ENCODE data around the gene USP21. TPM values are rescaled to one million over a fixed set of nuclear protein-coding genes. Genes with fewer than 3 reads are reported as not detected.

Gene USP21
- total RNA-seq, 1 experiment from 2014 or later: 38.2 TPM

DNA sequence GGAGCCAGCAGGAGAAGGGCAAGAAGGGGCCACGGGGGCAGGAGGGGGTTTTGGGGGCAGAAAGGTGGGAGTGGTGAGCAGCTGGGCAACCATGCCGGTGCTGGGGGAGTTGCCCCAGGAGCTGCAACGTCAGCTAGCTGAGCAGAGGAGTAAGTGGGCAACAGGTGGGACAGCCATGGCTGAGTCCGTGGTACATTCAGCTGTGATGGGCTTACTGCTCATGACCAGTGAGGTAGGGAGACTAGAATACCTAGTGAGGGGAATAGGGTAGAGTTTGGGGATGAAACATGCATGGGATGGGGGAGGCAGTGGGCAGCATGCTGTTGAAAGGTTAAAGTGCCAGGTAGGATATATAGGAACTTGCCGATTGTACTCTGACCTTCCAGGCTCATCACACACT lies 2.4 kb downstream of the USP21 start:
- no peak overlapping the region for H3K4me3 ChIP-seq (ENCODE audit: low read depth, low read length)
- H3K9me3 ChIP-seq: no peaks in the 10 kb centered on the region
- no peak for DNase-seq
- Mint-ChIP-seq H3K4me1 (ENCODE audit: low read depth, unreplicated experiment) (no peaks in the 10 kb centered on the region), H3K27ac (ENCODE audit: unreplicated experiment) (no peak overlapping the region), H3K9me3 (ENCODE audit: unreplicated experiment) (no peaks in the 10 kb centered on the region), H3K27me3 (ENCODE audit: insufficient read depth, unreplicated experiment) (no peaks in the 10 kb centered on the region), H3K36me3 (ENCODE audit: insufficient read depth, unreplicated experiment) (peaks cover 34% of the 10 kb centered on the region), H3K4me3 (ENCODE audit: unreplicated experiment) (no peak overlapping the region)
- H3K4me1 ChIP-seq: peaks cover 10% of the 10 kb centered on the region; the same call in 1 of the 2 replicates
- intact Hi-C loops (cut with micrococcal nuclease; ENCODE audit: unreplicated experiment): no loop called here
- CTCF ChIA-PET: interaction anchor here (0.8 kb wide), 1 partner anchor 16 kb away, joined by 4 read pairs; no protein-coding TSS in a partner anchor
- peaks cover 3% of the 10 kb centered on the region for H3K36me3 ChIP-seq (ENCODE audit: control insufficient read depth, insufficient read depth, low read length)
- no peaks in the 10 kb centered on the region for H3K27me3 ChIP-seq (replicated peaks; ENCODE audit: control insufficient read depth, insufficient read depth, low read length)
- BruUV-seq (replicated peaks): no TSS peak
- POLR2A ChIA-PET: no interaction called here
- TF ChIP-seq, protein P1, sequence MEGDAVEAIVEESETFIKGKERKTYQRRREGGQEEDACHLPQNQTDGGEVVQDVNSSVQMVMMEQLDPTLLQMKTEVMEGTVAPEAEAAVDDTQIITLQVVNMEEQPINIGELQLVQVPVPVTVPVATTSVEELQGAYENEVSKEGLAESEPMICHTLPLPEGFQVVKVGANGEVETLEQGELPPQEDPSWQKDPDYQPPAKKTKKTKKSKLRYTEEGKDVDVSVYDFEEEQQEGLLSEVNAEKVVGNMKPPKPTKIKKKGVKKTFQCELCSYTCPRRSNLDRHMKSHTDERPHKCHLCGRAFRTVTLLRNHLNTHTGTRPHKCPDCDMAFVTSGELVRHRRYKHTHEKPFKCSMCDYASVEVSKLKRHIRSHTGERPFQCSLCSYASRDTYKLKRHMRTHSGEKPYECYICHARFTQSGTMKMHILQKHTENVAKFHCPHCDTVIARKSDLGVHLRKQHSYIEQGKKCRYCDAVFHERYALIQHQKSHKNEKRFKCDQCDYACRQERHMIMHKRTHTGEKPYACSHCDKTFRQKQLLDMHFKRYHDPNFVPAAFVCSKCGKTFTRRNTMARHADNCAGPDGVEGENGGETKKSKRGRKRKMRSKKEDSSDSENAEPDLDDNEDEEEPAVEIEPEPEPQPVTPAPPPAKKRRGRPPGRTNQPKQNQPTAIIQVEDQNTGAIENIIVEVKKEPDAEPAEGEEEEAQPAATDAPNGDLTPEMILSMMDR (IDR thresholded peaks at IDR 0.05; ENCODE audit: insufficient read depth in 1 of 2, low read depth in 1 of 2, low read length in 1 of 2, severe bottlenecking in 1 of 2, unreplicated experiment in 1 of 2): no peak

DNA sequence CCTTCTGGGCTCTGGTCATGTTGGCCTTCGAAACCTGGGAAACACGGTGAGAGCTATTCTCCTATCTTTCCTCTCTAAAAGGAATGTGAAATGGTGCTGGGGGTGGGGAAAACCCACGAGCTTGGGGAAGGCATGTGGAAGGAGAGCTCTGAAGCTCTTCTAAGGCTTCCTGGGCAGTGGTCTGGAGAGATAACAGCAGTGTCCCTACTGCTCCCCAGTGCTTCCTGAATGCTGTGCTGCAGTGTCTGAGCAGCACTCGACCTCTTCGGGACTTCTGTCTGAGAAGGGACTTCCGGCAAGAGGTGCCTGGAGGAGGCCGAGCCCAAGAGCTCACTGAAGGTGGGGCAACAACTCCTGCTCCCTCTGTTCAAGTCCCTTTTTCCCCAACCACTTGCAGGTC lies 2.8 kb downstream of the USP21 start:
- POLR2A ChIA-PET: no interaction called here
- no peak overlapping the region for H3K4me3 Mint-ChIP-seq (ENCODE audit: unreplicated experiment)
- Histone ChIP-seq H3K4me3 (ENCODE audit: low read depth, low read length) (no peak overlapping the region), H3K36me3 (ENCODE audit: control insufficient read depth, insufficient read depth, low read length) (peaks cover 3% of the 10 kb centered on the region), H3K4me1 (peaks cover 11% of the 10 kb centered on the region), H3K27me3 (replicated peaks; ENCODE audit: control insufficient read depth, insufficient read depth, low read length) (no peaks in the 10 kb centered on the region), H3K9me3 (no peaks in the 10 kb centered on the region)
- H3K27me3 Mint-ChIP-seq (ENCODE audit: insufficient read depth, unreplicated experiment): no peaks in the 10 kb centered on the region
- CTCF ChIA-PET: no interaction called here
- intact Hi-C loops (cut with micrococcal nuclease; ENCODE audit: unreplicated experiment): no loop called here
- H3K9me3 Mint-ChIP-seq (ENCODE audit: unreplicated experiment): no peaks in the 10 kb centered on the region
- DNase-seq: no peak
- H3K4me1 Mint-ChIP-seq (ENCODE audit: low read depth, unreplicated experiment): no peaks in the 10 kb centered on the region
- peaks cover 31% of the 10 kb centered on the region for H3K36me3 Mint-ChIP-seq (ENCODE audit: insufficient read depth, unreplicated experiment)
- no peak overlapping the region for H3K27ac Mint-ChIP-seq (ENCODE audit: unreplicated experiment)
- no TSS peak for BruUV-seq (replicated peaks)
- TF ChIP-seq, protein P1 (IDR thresholded peaks at IDR 0.05; ENCODE audit: insufficient read depth in 1 of 2, low read depth in 1 of 2, low read length in 1 of 2, severe bottlenecking in 1 of 2, unreplicated experiment in 1 of 2): no peak

DNA sequence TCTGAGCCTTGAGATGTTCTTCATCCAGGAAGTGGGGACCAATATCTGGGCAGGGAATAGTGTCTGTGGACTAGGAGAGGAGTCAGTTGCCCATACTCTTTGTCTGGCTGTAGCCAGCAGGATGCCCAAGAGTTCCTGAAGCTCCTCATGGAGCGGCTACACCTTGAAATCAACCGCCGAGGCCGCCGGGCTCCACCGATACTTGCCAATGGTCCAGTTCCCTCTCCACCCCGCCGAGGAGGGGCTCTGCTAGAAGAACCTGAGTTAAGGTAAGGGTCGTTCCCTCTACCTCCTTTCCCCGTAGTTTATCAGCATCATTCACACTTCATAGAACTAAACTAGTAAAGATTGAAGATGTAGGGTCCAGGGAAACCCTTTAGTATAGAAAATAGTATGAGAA lies 3.5 kb downstream of the USP21 start:
- intact Hi-C loops (cut with micrococcal nuclease; ENCODE audit: unreplicated experiment): no loop called here
- H3K27me3 ChIP-seq (replicated peaks; ENCODE audit: control insufficient read depth, insufficient read depth, low read length): no peaks in the 10 kb centered on the region
- ChIA-PET CTCF (no interaction called here), POLR2A (no interaction called here)
- Mint-ChIP-seq H3K36me3 (ENCODE audit: insufficient read depth, unreplicated experiment) (peaks cover 23% of the 10 kb centered on the region), H3K27ac (ENCODE audit: unreplicated experiment) (no peak overlapping the region), H3K4me3 (ENCODE audit: unreplicated experiment) (no peak overlapping the region), H3K4me1 (ENCODE audit: low read depth, unreplicated experiment) (no peaks in the 10 kb centered on the region), H3K27me3 (ENCODE audit: insufficient read depth, unreplicated experiment) (no peaks in the 10 kb centered on the region), H3K9me3 (ENCODE audit: unreplicated experiment) (no peaks in the 10 kb centered on the region)
- peaks cover 13% of the 10 kb centered on the region for H3K4me1 ChIP-seq
- H3K4me3 ChIP-seq (ENCODE audit: low read depth, low read length): no peak overlapping the region
- TF ChIP-seq, protein P1 (IDR thresholded peaks at IDR 0.05; ENCODE audit: insufficient read depth in 1 of 2, low read depth in 1 of 2, low read length in 1 of 2, severe bottlenecking in 1 of 2, unreplicated experiment in 1 of 2): no peak
- DNase-seq: no peak
- H3K36me3 ChIP-seq (ENCODE audit: control insufficient read depth, insufficient read depth, low read length): peaks cover 3% of the 10 kb centered on the region
- BruUV-seq (replicated peaks): no TSS peak
- no peaks in the 10 kb centered on the region for H3K9me3 ChIP-seq
